Endothelial cell of umbilical vein (primary cell): ENCODE measurements around the gene SLC7A8. TPM values are rescaled to one million over a fixed set of nuclear protein-coding genes. Genes with fewer than 3 reads are reported as not detected.

Experiments
- BruUV-seq: library from RNA; stranded (reverse); fragments of 400-500 nt; replicated peaks from 2 replicates; lab custom pipeline; 2021; lab: Mats Ljungman, UMichigan
- CTCF ChIA-PET: fragments of 300-600, 350-600 bp; sonication (Branson Sonifier 250); formaldehyde crosslinking; loops from one replicate; lab custom pipeline; 2021; ENCODE audit warnings: antibody characterized with exemption, inconsistent platforms; lab: Charles Lee
- POLR2A ChIA-PET: fragments of 300-600, 350-600 bp; sonication (Branson Sonifier 250); formaldehyde crosslinking; loops from one replicate; lab custom pipeline; 2021; ENCODE audit warnings: antibody characterized with exemption, inconsistent platforms; lab: Charles Lee
- DNase-seq: peaks from one replicate; pipeline ENCODE4 v3.0.0-alpha.2; 2011; ENCODE audit warnings: low read depth, low spot score
- FAIRE-seq: peaks from 2 replicates; lab custom pipeline; 2011; peaks lifted over from hg19 to GRCh38; lab: Jason Lieb, UNC
- H2AFZ ChIP-seq: 2 replicates; pipeline ENCODE4 v1.6.0; 2012; ENCODE audit warnings: low read depth, low read length, control low read depth, inconsistent platforms
- H3K27ac ChIP-seq: 2 replicates; pipeline ENCODE4 v1.5.1; 2011; ENCODE audit warnings: low read depth, mild to moderate bottlenecking, control low read depth, low read length, moderate library complexity; ENCODE audit not compliant: insufficient read depth
- H3K27me3 ChIP-seq, 2 experiments: 2 replicates each; pipeline versions ENCODE4 v1.6.0 to v1.6.1; 2011; ENCODE audit warnings: low read length in 2 of 2, mixed read lengths in 1 of 2; ENCODE audit not compliant: control insufficient read depth in 2 of 2, insufficient read depth in 2 of 2
- H3K36me3 ChIP-seq, 2 experiments: 2 replicates in 1 of 2; 3 replicates in 1 of 2; pipeline ENCODE4 v1.5.1; 2011; ENCODE audit warnings: low read length in 2 of 2, mild to moderate bottlenecking in 1 of 2, moderate library complexity in 1 of 2; ENCODE audit not compliant: control insufficient read depth in 2 of 2, insufficient read depth in 2 of 2; ENCODE audit errors: extremely low read depth in 1 of 2
- H3K4me1 ChIP-seq: 3 replicates; pipeline ENCODE4 v1.5.1; 2011; ENCODE audit warnings: mild to moderate bottlenecking, low read length; ENCODE audit not compliant: control insufficient read depth, insufficient read depth; ENCODE audit errors: extremely low read depth
- H3K4me2 ChIP-seq: 2 replicates; pipeline ENCODE4 v1.6.1; 2011; ENCODE audit warnings: low read length, control low read depth, mixed read lengths; ENCODE audit not compliant: insufficient read depth
- H3K4me3 ChIP-seq, 3 experiments: fragments of 200-600 bp in 1 of 3; sonication (generic), shearing (Covaris generic) in 1 of 3; replicated peaks in 1 of 3; 2 replicates each; pipeline ENCODE4 v1.5.1; 2011 to 2016; ENCODE audit warnings: control low read depth in 3 of 3, low read length in 3 of 3, mild to moderate bottlenecking in 2 of 3, inconsistent platforms in 1 of 3, low read depth in 1 of 3, moderate library complexity in 1 of 3; ENCODE audit not compliant: insufficient read depth in 1 of 3
- H3K79me2 ChIP-seq: 2 replicates; pipeline ENCODE4 v1.6.0; 2012; ENCODE audit warnings: low read length, inconsistent platforms; ENCODE audit not compliant: control insufficient read depth, insufficient read depth
- H3K9ac ChIP-seq: replicated peaks from 2 replicates; pipeline ENCODE3; 2011; ENCODE audit warnings: low read length, control low read depth; ENCODE audit not compliant: insufficient read depth; ENCODE audit errors: extremely low read depth
- H3K9me1 ChIP-seq: replicated peaks from 3 replicates; pipeline ENCODE4 v1.6.0; 2011; ENCODE audit warnings: mild to moderate bottlenecking, low read length; ENCODE audit not compliant: control insufficient read depth, insufficient read depth; ENCODE audit errors: extremely low read depth
- H3K9me3 ChIP-seq: replicated peaks from 2 replicates; pipeline ENCODE4 v1.5.1; 2012; ENCODE audit warnings: low read length, inconsistent platforms; ENCODE audit not compliant: control insufficient read depth, insufficient read depth
- H4K20me1 ChIP-seq: replicated peaks from 2 replicates; pipeline ENCODE3; 2011; ENCODE audit warnings: mild to moderate bottlenecking, low read length; ENCODE audit not compliant: control insufficient read depth, insufficient read depth; ENCODE audit errors: extremely low read depth
- CTCF ChIP-seq, 2 donors: IDR thresholded peaks; 1 replicate in 1 of 2; 2 replicates in 1 of 2; pipeline ENCODE4 v1.5.1; 2011; ENCODE audit warnings: low read length in 2 of 2, mild to moderate bottlenecking in 2 of 2, moderate library complexity in 2 of 2, control low read depth in 1 of 2, inconsistent platforms in 1 of 2, low read depth in 1 of 2; ENCODE audit not compliant: insufficient read depth in 1 of 2; ENCODE audit errors: extremely low read depth in 1 of 2
- EZH2 ChIP-seq: IDR thresholded peaks from 2 replicates; pipeline ENCODE4 v1.6.1; 2012; ENCODE audit warnings: borderline replicate concordance, low read depth, mild to moderate bottlenecking, moderate library complexity, low read length, inconsistent platforms; ENCODE audit not compliant: severe bottlenecking
- FOS ChIP-seq: IDR thresholded peaks from 2 replicates; pipeline ENCODE4 v1.6.1; 2011; ENCODE audit warnings: mild to moderate bottlenecking, low read length, moderate library complexity, borderline replicate concordance; ENCODE audit not compliant: insufficient read depth
- GATA2 ChIP-seq: IDR thresholded peaks from 2 replicates; pipeline ENCODE4 v1.7.0; 2011; ENCODE audit warnings: low read depth, mild to moderate bottlenecking, moderate library complexity, mixed read lengths, low read length; ENCODE audit not compliant: insufficient read length, insufficient read depth
- JUN ChIP-seq: IDR thresholded peaks from 2 replicates; pipeline ENCODE4 v1.6.1; 2011; ENCODE audit warnings: borderline replicate concordance, low read depth; ENCODE audit not compliant: insufficient read length, insufficient read depth
- MAX ChIP-seq: IDR thresholded peaks from 2 replicates; pipeline ENCODE4 v1.6.1; 2011; ENCODE audit not compliant: insufficient read depth, insufficient read length
- MYC ChIP-seq: IDR thresholded peaks from one replicate; pipeline ENCODE4 v1.6.1; 2011; ENCODE audit warnings: mild to moderate bottlenecking, low read depth, low read length
- POLR2A ChIP-seq: IDR thresholded peaks from 2 replicates; pipeline ENCODE4 v1.6.1; 2012; ENCODE audit warnings: low read depth, mild to moderate bottlenecking, control low read depth, low read length
- POLR2AphosphoS5 ChIP-seq: IDR thresholded peaks from 2 replicates; pipeline ENCODE4 v1.6.1; 2012; ENCODE audit warnings: low read depth, mild to moderate bottlenecking, control low read depth, low read length, moderate library complexity; ENCODE audit not compliant: insufficient read depth
- dilution Hi-C: fragments of 300-500 bp; cut with MboI; formaldehyde crosslinking; loops from one replicate; pipeline ENCODE4 v1.15.0; 2019; ENCODE audit warnings: low sequenced_read_pairs; ENCODE audit not compliant: extremely low pct_ligation_motif_present
- intact Hi-C: fragments of 100-400 bp; cut with micrococcal nuclease; formaldehyde crosslinking; loops from one replicate; pipeline ENCODE4 v1.10.0; 2022
- polyA plus RNA-seq, 4 experiments: library from polyadenylated mRNA; depleted of rRNA in 3 of 4; stranded (reverse) in 3 of 4; unstranded in 1 of 4; fragments of >200 nt; gene quantifications; 2 replicates each; pipeline versions ENCODE4 v1.2.1 to v1.2.3, GENCODE V29; 2011 to 2012; ENCODE audit warnings: missing spikeins in 1 of 4
- total RNA-seq: library from RNA; stranded (reverse); gene quantifications from 2 replicates; pipeline ENCODE4 v1.2.3, GENCODE V29; 2021

Gene SLC7A8
- total and polyA plus RNA-seq, 2 donors (not counting 3 experiments of a cell fraction or from before 2014, with no cell fraction given) = 0.76 to 1.1 TPM

- Histone ChIP-seq H3K9ac (no peak overlapping the region), H3K79me2 (no peaks in the 10 kb centered on the region), H3K36me3 (no peaks in the 10 kb centered on the region), H3K4me1 (no peaks in the 10 kb centered on the region), H3K27me3 (no peaks in the 10 kb centered on the region), H3K4me3 (no peak overlapping the region), H4K20me1 (no peaks in the 10 kb centered on the region), H3K9me1 (no peaks in the 10 kb centered on the region), H3K9me3 (no peaks in the 10 kb centered on the region), H3K4me2 (no peak overlapping the region), H3K27ac (no peak overlapping the region), H2AFZ (no peak overlapping the region)
- no peak for TF ChIP-seq MAX
- TF ChIP-seq CTCF (IDR thresholded peaks at IDR 0.05; ENCODE audit: extremely low read depth in 1 of 2, insufficient read depth in 1 of 2, low read depth in 1 of 2, low read length in 2 of 2) = no peak
- TF ChIP-seq POLR2A = no peak
- no peak for TF ChIP-seq POLR2AphosphoS5
- TF ChIP-seq FOS = no peak
- TF ChIP-seq GATA2 = no peak
- TF ChIP-seq EZH2 = no peak
- no peak for TF ChIP-seq JUN
- no peak for TF ChIP-seq MYC
- POLR2A ChIA-PET = no interaction called here
- CTCF ChIA-PET = no interaction called here
- intact Hi-C loops = no loop called here
- dilution Hi-C loops = no loop called here
- DNase-seq (no peak), FAIRE-seq (no peak)
- no TSS peak for BruUV-seq
These were observed 36.5 kb downstream of the SLC7A8 start for GRCh38 chr14:23146980-23147379.
